ENCODE data around the gene AUTS2.

DNA sequence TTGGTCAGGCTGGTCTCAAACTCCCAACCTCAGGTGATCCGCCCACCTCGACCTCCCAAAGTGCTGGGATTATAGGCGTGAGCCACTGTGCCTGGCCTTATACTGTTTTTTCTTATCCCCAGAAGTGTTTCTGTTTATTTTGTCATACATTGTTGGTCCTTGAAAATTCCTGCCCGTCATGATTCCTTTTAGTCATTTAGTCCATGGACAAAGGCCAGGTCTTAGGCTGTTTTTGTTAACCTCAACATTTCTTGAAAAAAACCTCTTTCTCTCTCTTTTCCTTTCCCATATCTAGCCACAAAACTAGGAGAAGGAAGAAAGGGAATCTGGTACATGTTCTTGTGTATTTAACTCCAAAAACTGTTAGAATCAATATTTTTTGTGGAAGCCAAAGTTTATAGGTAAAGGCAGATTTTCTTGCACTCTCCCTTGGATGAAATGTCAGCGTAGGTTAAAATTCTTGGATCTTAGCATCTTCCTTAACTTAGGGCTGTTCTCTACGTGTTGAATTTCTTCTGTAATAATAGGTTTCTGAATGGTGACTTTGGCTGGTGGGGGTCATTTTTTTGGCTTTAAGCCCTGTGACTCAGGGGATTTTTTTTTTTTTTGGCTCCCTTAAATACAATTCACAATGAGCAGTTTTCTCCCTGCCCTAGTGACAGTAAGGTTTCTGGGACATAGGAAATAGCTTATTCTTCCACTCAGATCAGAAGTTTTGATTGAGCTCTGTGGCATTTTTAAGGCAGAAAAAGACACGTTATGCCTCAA lies 500.8 kb downstream of the AUTS2 start:
- TF ChIP-seq, protein P1, sequence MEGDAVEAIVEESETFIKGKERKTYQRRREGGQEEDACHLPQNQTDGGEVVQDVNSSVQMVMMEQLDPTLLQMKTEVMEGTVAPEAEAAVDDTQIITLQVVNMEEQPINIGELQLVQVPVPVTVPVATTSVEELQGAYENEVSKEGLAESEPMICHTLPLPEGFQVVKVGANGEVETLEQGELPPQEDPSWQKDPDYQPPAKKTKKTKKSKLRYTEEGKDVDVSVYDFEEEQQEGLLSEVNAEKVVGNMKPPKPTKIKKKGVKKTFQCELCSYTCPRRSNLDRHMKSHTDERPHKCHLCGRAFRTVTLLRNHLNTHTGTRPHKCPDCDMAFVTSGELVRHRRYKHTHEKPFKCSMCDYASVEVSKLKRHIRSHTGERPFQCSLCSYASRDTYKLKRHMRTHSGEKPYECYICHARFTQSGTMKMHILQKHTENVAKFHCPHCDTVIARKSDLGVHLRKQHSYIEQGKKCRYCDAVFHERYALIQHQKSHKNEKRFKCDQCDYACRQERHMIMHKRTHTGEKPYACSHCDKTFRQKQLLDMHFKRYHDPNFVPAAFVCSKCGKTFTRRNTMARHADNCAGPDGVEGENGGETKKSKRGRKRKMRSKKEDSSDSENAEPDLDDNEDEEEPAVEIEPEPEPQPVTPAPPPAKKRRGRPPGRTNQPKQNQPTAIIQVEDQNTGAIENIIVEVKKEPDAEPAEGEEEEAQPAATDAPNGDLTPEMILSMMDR (IDR thresholded peaks at IDR 0.05; ENCODE audit: control extremely low read depth in 1 of 3, insufficient read depth in 1 of 3, low read depth in 1 of 3, low read length in 3 of 3): no peak
- no peak for TF ChIP-seq EZH2 (IDR thresholded peaks at IDR 0.05; ENCODE audit: low read depth, low read length, severe bottlenecking)
- no peak for TF ChIP-seq SP1 (IDR thresholded peaks at IDR 0.05; ENCODE audit: low read depth, low read length)
- no peak for TF ChIP-seq EP300 (IDR thresholded peaks at IDR 0.05; ENCODE audit: borderline replicate concordance in 1 of 2, low read depth in 2 of 2, low read length in 2 of 2)
- no peak for TF ChIP-seq POLR2A (IDR thresholded peaks at IDR 0.05; ENCODE audit: control extremely low read depth in 1 of 2, low read depth in 2 of 2, low read length in 2 of 2)
- no peak for TF ChIP-seq RAD21 (IDR thresholded peaks at IDR 0.05 in 1 of 2, conservative IDR thresholded peaks at IDR 0.05 in 1 of 2; ENCODE audit: low read depth in 2 of 2, low read length in 2 of 2)
- TF ChIP-seq, protein P2, sequence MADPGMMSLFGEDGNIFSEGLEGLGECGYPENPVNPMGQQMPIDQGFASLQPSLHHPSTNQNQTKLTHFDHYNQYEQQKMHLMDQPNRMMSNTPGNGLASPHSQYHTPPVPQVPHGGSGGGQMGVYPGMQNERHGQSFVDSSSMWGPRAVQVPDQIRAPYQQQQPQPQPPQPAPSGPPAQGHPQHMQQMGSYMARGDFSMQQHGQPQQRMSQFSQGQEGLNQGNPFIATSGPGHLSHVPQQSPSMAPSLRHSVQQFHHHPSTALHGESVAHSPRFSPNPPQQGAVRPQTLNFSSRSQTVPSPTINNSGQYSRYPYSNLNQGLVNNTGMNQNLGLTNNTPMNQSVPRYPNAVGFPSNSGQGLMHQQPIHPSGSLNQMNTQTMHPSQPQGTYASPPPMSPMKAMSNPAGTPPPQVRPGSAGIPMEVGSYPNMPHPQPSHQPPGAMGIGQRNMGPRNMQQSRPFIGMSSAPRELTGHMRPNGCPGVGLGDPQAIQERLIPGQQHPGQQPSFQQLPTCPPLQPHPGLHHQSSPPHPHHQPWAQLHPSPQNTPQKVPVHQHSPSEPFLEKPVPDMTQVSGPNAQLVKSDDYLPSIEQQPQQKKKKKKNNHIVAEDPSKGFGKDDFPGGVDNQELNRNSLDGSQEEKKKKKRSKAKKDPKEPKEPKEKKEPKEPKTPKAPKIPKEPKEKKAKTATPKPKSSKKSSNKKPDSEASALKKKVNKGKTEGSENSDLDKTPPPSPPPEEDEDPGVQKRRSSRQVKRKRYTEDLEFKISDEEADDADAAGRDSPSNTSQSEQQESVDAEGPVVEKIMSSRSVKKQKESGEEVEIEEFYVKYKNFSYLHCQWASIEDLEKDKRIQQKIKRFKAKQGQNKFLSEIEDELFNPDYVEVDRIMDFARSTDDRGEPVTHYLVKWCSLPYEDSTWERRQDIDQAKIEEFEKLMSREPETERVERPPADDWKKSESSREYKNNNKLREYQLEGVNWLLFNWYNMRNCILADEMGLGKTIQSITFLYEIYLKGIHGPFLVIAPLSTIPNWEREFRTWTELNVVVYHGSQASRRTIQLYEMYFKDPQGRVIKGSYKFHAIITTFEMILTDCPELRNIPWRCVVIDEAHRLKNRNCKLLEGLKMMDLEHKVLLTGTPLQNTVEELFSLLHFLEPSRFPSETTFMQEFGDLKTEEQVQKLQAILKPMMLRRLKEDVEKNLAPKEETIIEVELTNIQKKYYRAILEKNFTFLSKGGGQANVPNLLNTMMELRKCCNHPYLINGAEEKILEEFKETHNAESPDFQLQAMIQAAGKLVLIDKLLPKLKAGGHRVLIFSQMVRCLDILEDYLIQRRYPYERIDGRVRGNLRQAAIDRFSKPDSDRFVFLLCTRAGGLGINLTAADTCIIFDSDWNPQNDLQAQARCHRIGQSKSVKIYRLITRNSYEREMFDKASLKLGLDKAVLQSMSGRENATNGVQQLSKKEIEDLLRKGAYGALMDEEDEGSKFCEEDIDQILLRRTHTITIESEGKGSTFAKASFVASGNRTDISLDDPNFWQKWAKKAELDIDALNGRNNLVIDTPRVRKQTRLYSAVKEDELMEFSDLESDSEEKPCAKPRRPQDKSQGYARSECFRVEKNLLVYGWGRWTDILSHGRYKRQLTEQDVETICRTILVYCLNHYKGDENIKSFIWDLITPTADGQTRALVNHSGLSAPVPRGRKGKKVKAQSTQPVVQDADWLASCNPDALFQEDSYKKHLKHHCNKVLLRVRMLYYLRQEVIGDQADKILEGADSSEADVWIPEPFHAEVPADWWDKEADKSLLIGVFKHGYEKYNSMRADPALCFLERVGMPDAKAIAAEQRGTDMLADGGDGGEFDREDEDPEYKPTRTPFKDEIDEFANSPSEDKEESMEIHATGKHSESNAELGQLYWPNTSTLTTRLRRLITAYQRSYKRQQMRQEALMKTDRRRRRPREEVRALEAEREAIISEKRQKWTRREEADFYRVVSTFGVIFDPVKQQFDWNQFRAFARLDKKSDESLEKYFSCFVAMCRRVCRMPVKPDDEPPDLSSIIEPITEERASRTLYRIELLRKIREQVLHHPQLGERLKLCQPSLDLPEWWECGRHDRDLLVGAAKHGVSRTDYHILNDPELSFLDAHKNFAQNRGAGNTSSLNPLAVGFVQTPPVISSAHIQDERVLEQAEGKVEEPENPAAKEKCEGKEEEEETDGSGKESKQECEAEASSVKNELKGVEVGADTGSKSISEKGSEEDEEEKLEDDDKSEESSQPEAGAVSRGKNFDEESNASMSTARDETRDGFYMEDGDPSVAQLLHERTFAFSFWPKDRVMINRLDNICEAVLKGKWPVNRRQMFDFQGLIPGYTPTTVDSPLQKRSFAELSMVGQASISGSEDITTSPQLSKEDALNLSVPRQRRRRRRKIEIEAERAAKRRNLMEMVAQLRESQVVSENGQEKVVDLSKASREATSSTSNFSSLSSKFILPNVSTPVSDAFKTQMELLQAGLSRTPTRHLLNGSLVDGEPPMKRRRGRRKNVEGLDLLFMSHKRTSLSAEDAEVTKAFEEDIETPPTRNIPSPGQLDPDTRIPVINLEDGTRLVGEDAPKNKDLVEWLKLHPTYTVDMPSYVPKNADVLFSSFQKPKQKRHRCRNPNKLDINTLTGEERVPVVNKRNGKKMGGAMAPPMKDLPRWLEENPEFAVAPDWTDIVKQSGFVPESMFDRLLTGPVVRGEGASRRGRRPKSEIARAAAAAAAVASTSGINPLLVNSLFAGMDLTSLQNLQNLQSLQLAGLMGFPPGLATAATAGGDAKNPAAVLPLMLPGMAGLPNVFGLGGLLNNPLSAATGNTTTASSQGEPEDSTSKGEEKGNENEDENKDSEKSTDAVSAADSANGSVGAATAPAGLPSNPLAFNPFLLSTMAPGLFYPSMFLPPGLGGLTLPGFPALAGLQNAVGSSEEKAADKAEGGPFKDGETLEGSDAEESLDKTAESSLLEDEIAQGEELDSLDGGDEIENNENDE (IDR thresholded peaks at IDR 0.05; ENCODE audit: insufficient replicate concordance, low read length): no peak
- no peak for TF ChIP-seq RFX5 (IDR thresholded peaks at IDR 0.05; ENCODE audit: borderline replicate concordance, low read depth, low read length)
- TF ChIP-seq SUZ12 (IDR thresholded peaks at IDR 0.05; ENCODE audit: low read length): no peak
